Kidney (tissue), 14 donors: ENCODE measurements around the gene AK5. TPM values are rescaled to one million over a fixed set of nuclear protein-coding genes. Genes with fewer than 3 reads are reported as not detected.

Experiments
- DNase-seq, 5 donors: peaks; one replicate each; pipeline ENCODE4 v3.0.0-alpha.2; 2013 to 2020
- FAIRE-seq: peaks from 2 replicates; lab custom pipeline; 2012; peaks lifted over from hg19 to GRCh38; lab: Jason Lieb, UNC
- H3K27ac ChIP-seq, 2 donors: one replicate each; pipeline ENCODE4 v1.7.0; 2013; ENCODE audit warnings: low read depth in 2 of 2, low read length in 2 of 2, inconsistent platforms in 1 of 2
- H3K27me3 ChIP-seq: one replicate; pipeline ENCODE4 v1.7.1; 2013; ENCODE audit warnings: low read length, inconsistent platforms; ENCODE audit not compliant: control insufficient read depth, insufficient read depth
- H3K36me3 ChIP-seq, 3 donors: one replicate each; pipeline versions ENCODE4 v1.7.0 to v1.7.1; 2013; ENCODE audit warnings: low read length in 3 of 3, control low read depth in 1 of 3, inconsistent platforms in 1 of 3; ENCODE audit not compliant: insufficient read depth in 3 of 3, control insufficient read depth in 2 of 3
- H3K4me1 ChIP-seq, 3 donors: one replicate each; pipeline versions ENCODE4 v1.7.0 to v1.7.1; 2013; ENCODE audit warnings: low read length in 3 of 3, inconsistent platforms in 1 of 3, low read depth in 1 of 3; ENCODE audit not compliant: control insufficient read depth in 2 of 3, insufficient read depth in 2 of 3
- H3K4me3 ChIP-seq, 3 donors: one replicate each; pipeline versions ENCODE4 v1.7.0 to v1.8.1; 2013; ENCODE audit warnings: low read length in 3 of 3, control low read depth in 1 of 3, inconsistent platforms in 1 of 3
- H3K9ac ChIP-seq, 3 donors: one replicate each; pipeline versions ENCODE4 v1.7.0 to v1.7.1; 2013; ENCODE audit warnings: low read length in 3 of 3, control low read depth in 1 of 3, inconsistent platforms in 1 of 3
- H3K9me3 ChIP-seq, 3 donors: one replicate each; pipeline versions ENCODE4 v1.7.0 to v1.7.1; 2013; ENCODE audit warnings: low read length in 3 of 3, control low read depth in 1 of 3, inconsistent platforms in 1 of 3; ENCODE audit not compliant: control insufficient read depth in 2 of 3, insufficient read depth in 1 of 3
- intact Hi-C: fragments of 100-400 bp; cut with DNase I; formaldehyde crosslinking; loops from one replicate; pipeline ENCODE4 v1.11.1; 2022
- polyA plus RNA-seq: library from polyadenylated mRNA; stranded (reverse); fragments of 350-450 nt; fragmentation: Illumina TruSeq; extraction: RNeasy Lipid Tissue Mini Kit (QIAGEN cat#74804); gene quantifications from one replicate; pipeline ENCODE4 v1.2.3, GENCODE V29; 2014; ENCODE audit warnings: low read depth, low replicate concordance; ENCODE audit not compliant: insufficient read depth
- total RNA-seq: library from RNA; stranded (reverse); fragmentation: NEBNext Ultra II Directional; extraction: Animal tissue kit (Norgen Biotek cat#: 25700); gene quantifications from one replicate; pipeline ENCODE4 v1.2.1, GENCODE V29; 2021
- TF ChIP-seq, protein P1 (sequence below): IDR thresholded peaks from 3 replicates; pipeline ENCODE4 v1.5.1; 2012; ENCODE audit warnings: mild to moderate bottlenecking, moderate library complexity, borderline replicate concordance; ENCODE audit not compliant: insufficient read depth; ENCODE audit errors: extremely low read depth
- donor health status: control.
- donor health status: control.
- donor health status: control.
- donor health status: control.
- donor health status: control.
- donor health status: DM: yes; HTN: yes; CAD: no.
- donor health status: Normal renal cell carcinoma (clear cell type).

The AK5 gene
- total and polyA plus RNA-seq, 2 donors from 2014 or later, result 1.7 to 2.5 TPM

DNA sequence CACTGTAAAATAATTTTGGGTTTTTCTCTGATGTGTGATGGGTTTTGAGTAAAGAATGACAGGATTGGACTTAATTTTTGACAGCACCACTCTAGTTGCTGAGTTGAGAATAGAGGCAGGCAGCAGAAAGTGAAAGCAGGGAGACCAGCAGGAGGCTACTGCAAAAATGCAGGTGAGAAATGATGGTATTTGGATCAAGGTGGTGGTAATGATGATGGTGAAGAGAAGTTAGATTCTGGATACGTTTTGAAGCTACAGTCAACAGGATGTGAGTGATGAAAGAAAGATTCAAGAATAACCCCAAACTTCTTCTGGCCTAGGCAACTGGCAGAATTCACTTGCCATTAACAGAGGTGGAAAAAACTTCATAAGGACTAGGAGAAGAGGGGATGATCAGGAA is 14.8 kb upstream of the AK5 start:
- H3K36me3 ChIP-seq, result no peaks in the 10 kb centered on the region

GRCh38 chr1:77271852-77272580 is 9.8 kb upstream of the AK5 start:
- H3K4me3 ChIP-seq, result no peak overlapping the region
- H3K9me3 ChIP-seq, result no peaks in the 10 kb centered on the region
- H3K9ac ChIP-seq, result no peak overlapping the region
- TF ChIP-seq, protein P1, sequence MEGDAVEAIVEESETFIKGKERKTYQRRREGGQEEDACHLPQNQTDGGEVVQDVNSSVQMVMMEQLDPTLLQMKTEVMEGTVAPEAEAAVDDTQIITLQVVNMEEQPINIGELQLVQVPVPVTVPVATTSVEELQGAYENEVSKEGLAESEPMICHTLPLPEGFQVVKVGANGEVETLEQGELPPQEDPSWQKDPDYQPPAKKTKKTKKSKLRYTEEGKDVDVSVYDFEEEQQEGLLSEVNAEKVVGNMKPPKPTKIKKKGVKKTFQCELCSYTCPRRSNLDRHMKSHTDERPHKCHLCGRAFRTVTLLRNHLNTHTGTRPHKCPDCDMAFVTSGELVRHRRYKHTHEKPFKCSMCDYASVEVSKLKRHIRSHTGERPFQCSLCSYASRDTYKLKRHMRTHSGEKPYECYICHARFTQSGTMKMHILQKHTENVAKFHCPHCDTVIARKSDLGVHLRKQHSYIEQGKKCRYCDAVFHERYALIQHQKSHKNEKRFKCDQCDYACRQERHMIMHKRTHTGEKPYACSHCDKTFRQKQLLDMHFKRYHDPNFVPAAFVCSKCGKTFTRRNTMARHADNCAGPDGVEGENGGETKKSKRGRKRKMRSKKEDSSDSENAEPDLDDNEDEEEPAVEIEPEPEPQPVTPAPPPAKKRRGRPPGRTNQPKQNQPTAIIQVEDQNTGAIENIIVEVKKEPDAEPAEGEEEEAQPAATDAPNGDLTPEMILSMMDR, result no peak
- peaks cover 2% of the 10 kb centered on the region for H3K27me3 ChIP-seq
- no peak for DNase-seq
- no peak for FAIRE-seq
- no peak overlapping the region for H3K27ac ChIP-seq
- H3K4me1 ChIP-seq, result no peaks in the 10 kb centered on the region
- intact Hi-C loops, result no loop called here
- H3K36me3 ChIP-seq, result no peaks in the 10 kb centered on the region

More for the DNA sequence above, 14.8 kb upstream of the AK5 start:
- H3K9ac ChIP-seq, result no peak overlapping the region
- H3K4me1 ChIP-seq, result no peaks in the 10 kb centered on the region
- FAIRE-seq (no peak), DNase-seq (no peak)
- intact Hi-C loops, result no loop called here
- no peak overlapping the region for H3K4me3 ChIP-seq
- TF ChIP-seq, protein P1, result no peak
- no peak overlapping the region for H3K27ac ChIP-seq
- no peaks in the 10 kb centered on the region for H3K9me3 ChIP-seq
- H3K27me3 ChIP-seq, result no peaks in the 10 kb centered on the region

- DNase-seq, result no peak
- H3K36me3 ChIP-seq, result no peaks in the 10 kb centered on the region
- H3K27me3 ChIP-seq, result peaks cover 2% of the 10 kb centered on the region
- H3K9me3 ChIP-seq, result no peaks in the 10 kb centered on the region
- TF ChIP-seq, protein P1, result no peak
- no peak overlapping the region for H3K27ac ChIP-seq
- no peaks in the 10 kb centered on the region for H3K4me1 ChIP-seq
- H3K4me3 ChIP-seq, result no peak overlapping the region
- FAIRE-seq, result no peak
- intact Hi-C loops, result no loop called here
- no peak overlapping the region for H3K9ac ChIP-seq
Observed at GRCh38 chr1:77273891-77274290, 7.9 kb upstream of the AK5 start.
